OCI-LY1 (cell line): ENCODE measurements around the gene ZNF583.

Experiments used
- H2AFZ ChIP-seq: fragments of 200-600 bp; sonication (generic), shearing (Covaris generic); 2 replicates; pipeline ENCODE4 v1.6.0; 2014; ENCODE audit warnings: antibody characterized with exemption, mild to moderate bottlenecking, low read length
- H3F3A ChIP-seq: fragments of 200-600 bp; sonication (generic), shearing (Covaris generic); 2 replicates; pipeline ENCODE4 v1.6.0; 2014; ENCODE audit warnings: mild to moderate bottlenecking, antibody characterized with exemption, low read length, moderate library complexity; ENCODE audit not compliant: insufficient read depth
- H3K27ac ChIP-seq: fragments of 200-600 bp; sonication (generic); 2 replicates; pipeline ENCODE4 v1.5.1; 2014; ENCODE audit warnings: low read length, mixed run types, mild to moderate bottlenecking, low read depth; ENCODE audit not compliant: poor library complexity, severe bottlenecking
- H3K27me3 ChIP-seq: fragments of 200-600 bp; sonication (generic); 2 replicates; pipeline ENCODE4 v1.6.0; 2014; ENCODE audit warnings: antibody characterized with exemption, mild to moderate bottlenecking, low read length, moderate library complexity; ENCODE audit not compliant: insufficient read depth
- H3K36me3 ChIP-seq: fragments of 200-600 bp; sonication (generic); 2 replicates; pipeline ENCODE4 v1.6.1; 2014; ENCODE audit warnings: mild to moderate bottlenecking, antibody characterized with exemption, low read length, moderate library complexity, mixed read lengths; ENCODE audit not compliant: insufficient read depth
- H3K4me1 ChIP-seq: fragments of 200-600 bp; sonication (generic); 2 replicates; pipeline ENCODE4 v1.5.1; 2014; ENCODE audit warnings: mild to moderate bottlenecking, low read length, moderate library complexity; ENCODE audit not compliant: insufficient read depth, severe bottlenecking
- H3K4me2 ChIP-seq: fragments of 200-600 bp; sonication (generic), shearing (Covaris generic); 2 replicates; pipeline ENCODE4 v1.6.1; 2014; ENCODE audit warnings: low read length
- H3K4me3 ChIP-seq: fragments of 200-600 bp; sonication (generic); 2 replicates; pipeline ENCODE4 v1.5.1; 2014; ENCODE audit warnings: low read length, low read depth, mild to moderate bottlenecking, mixed read lengths; ENCODE audit not compliant: poor library complexity, severe bottlenecking
- H3K79me2 ChIP-seq: fragments of 200-600 bp; shearing (Covaris generic); 2 replicates; pipeline ENCODE4 v1.6.1; 2016; ENCODE audit warnings: mixed run types, low read length, mixed read lengths; ENCODE audit not compliant: insufficient read depth
- H3K9ac ChIP-seq: fragments of 200-600 bp; sonication (generic), shearing (Covaris generic); 2 replicates; pipeline ENCODE4 v1.6.1; 2014; ENCODE audit warnings: mild to moderate bottlenecking, low read length, mixed read lengths
- H3K9me2 ChIP-seq: fragments of 200-600 bp; sonication (generic), shearing (Covaris generic); 2 replicates; pipeline ENCODE4 v1.6.1; 2014; ENCODE audit warnings: low read depth, mild to moderate bottlenecking, low read length, mixed read lengths
- H3K9me3 ChIP-seq: fragments of 200-600 bp; shearing (Covaris generic); 2 replicates; pipeline ENCODE4 v1.6.1; 2014; ENCODE audit warnings: low read length, mixed read lengths
- H4K20me1 ChIP-seq: fragments of 200-600 bp; sonication (generic), shearing (Covaris generic); 2 replicates; pipeline ENCODE4 v1.6.0; 2016; ENCODE audit warnings: mild to moderate bottlenecking, low read length; ENCODE audit not compliant: insufficient read depth
- EZH2 ChIP-seq: fragments of 200-600 bp; sonication (generic), shearing (Covaris generic); IDR thresholded peaks from 2 replicates; pipeline ENCODE4 v1.8.0; 2017; ENCODE audit warnings: borderline replicate concordance, mixed run types, mild to moderate bottlenecking, antibody characterized with exemption, low read length, moderate library complexity, mixed read lengths
- TF ChIP-seq, protein P1 (sequence below): fragments of 200-600 bp; sonication (generic), shearing (Covaris generic); IDR thresholded peaks from 2 replicates; pipeline ENCODE4 v1.5.1; 2017; ENCODE audit warnings: mild to moderate bottlenecking, antibody characterized with exemption, low read length, moderate library complexity, mixed read lengths

ZNF583 gene

GRCh38 chr19:56372281-56372680 is 31.9 kb upstream of the ZNF583 start:
- Histone ChIP-seq H3K79me2 (no peaks in the 10 kb centered on the region), H4K20me1 (no peaks in the 10 kb centered on the region), H3K4me3 (no peak overlapping the region), H3K9me3 (peaks cover 10% of the 10 kb centered on the region; the same call in 1 of the 2 replicates), H3K9me2 (no peaks in the 10 kb centered on the region), H3K9ac (no peak overlapping the region), H3K27me3 (no peaks in the 10 kb centered on the region), H3K4me2 (no peak overlapping the region), H3K36me3 (no peaks in the 10 kb centered on the region), H3K27ac (no peak overlapping the region), H3K4me1 (no peaks in the 10 kb centered on the region), H3F3A (no peaks in the 10 kb centered on the region), H2AFZ (no peak overlapping the region)
- TF ChIP-seq, protein P1, sequence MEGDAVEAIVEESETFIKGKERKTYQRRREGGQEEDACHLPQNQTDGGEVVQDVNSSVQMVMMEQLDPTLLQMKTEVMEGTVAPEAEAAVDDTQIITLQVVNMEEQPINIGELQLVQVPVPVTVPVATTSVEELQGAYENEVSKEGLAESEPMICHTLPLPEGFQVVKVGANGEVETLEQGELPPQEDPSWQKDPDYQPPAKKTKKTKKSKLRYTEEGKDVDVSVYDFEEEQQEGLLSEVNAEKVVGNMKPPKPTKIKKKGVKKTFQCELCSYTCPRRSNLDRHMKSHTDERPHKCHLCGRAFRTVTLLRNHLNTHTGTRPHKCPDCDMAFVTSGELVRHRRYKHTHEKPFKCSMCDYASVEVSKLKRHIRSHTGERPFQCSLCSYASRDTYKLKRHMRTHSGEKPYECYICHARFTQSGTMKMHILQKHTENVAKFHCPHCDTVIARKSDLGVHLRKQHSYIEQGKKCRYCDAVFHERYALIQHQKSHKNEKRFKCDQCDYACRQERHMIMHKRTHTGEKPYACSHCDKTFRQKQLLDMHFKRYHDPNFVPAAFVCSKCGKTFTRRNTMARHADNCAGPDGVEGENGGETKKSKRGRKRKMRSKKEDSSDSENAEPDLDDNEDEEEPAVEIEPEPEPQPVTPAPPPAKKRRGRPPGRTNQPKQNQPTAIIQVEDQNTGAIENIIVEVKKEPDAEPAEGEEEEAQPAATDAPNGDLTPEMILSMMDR = no peak
- TF ChIP-seq EZH2 = no peak

GRCh38 chr19:56377105-56377924 is 26.8 kb upstream of the ZNF583 start:
- no peaks in the 10 kb centered on the region for H3K9me2 ChIP-seq
- no peaks in the 10 kb centered on the region for H3K79me2 ChIP-seq
- no peak overlapping the region for H3K4me3 ChIP-seq
- no peak overlapping the region for H3K9ac ChIP-seq
- no peak overlapping the region for H3K27ac ChIP-seq
- H3K36me3 ChIP-seq = no peaks in the 10 kb centered on the region
- no peaks in the 10 kb centered on the region for H3F3A ChIP-seq
- TF ChIP-seq, protein P1 = no peak
- TF ChIP-seq EZH2 = no peak
- H3K9me3 ChIP-seq = peaks cover 18% of the 10 kb centered on the region; the same call in 1 of the 2 replicates
- H3K4me1 ChIP-seq = no peaks in the 10 kb centered on the region
- H3K27me3 ChIP-seq = no peaks in the 10 kb centered on the region
- H3K4me2 ChIP-seq = no peak overlapping the region
- H2AFZ ChIP-seq = no peak overlapping the region
- no peaks in the 10 kb centered on the region for H4K20me1 ChIP-seq

- H3K4me1 ChIP-seq = no peaks in the 10 kb centered on the region
- no peaks in the 10 kb centered on the region for H3F3A ChIP-seq
- no peak overlapping the region for H3K9ac ChIP-seq
- peaks cover 2% of the 10 kb centered on the region; the same call in 1 of the 2 replicates for H3K9me3 ChIP-seq
- TF ChIP-seq EZH2 = no peak
- TF ChIP-seq, protein P1 = no peak
- H3K4me2 ChIP-seq = no peak overlapping the region
- no peaks in the 10 kb centered on the region for H3K27me3 ChIP-seq
- no peaks in the 10 kb centered on the region for H3K36me3 ChIP-seq
- no peaks in the 10 kb centered on the region for H3K9me2 ChIP-seq
- no peak overlapping the region for H3K27ac ChIP-seq
- no peaks in the 10 kb centered on the region for H3K79me2 ChIP-seq
- no peak overlapping the region for H2AFZ ChIP-seq
- H4K20me1 ChIP-seq = no peaks in the 10 kb centered on the region
- H3K4me3 ChIP-seq = no peak overlapping the region
Measured at GRCh38 chr19:56383826-56384605, 20.1 kb upstream of the ZNF583 start.
